WERI-Rb-1 (cell line): Measurements from ENCODE around the gene KITLG.

Experiments used
- DNase-seq: peaks from one replicate; pipeline ENCODE4 v3.0.0-alpha.2; 2020
- H3K27ac ChIP-seq: fragments of 250-450 bp; sonication (Bioruptor Pico); 2 replicates; pipeline ENCODE4 v1.5.1; 2020; ENCODE audit warnings: mild to moderate bottlenecking, moderate library complexity
- H3K27me3 ChIP-seq: fragments of 250-450 bp; sonication (Bioruptor Pico); 2 replicates; pipeline ENCODE4 v1.5.1; 2021; ENCODE audit warnings: mild to moderate bottlenecking, low read depth, moderate library complexity; ENCODE audit not compliant: insufficient read depth, severe bottlenecking
- H3K36me3 ChIP-seq: fragments of 250-450 bp; sonication (Bioruptor Pico); 2 replicates; pipeline ENCODE4 v1.5.1; 2020; ENCODE audit warnings: mild to moderate bottlenecking, moderate library complexity
- H3K4me3 ChIP-seq: 2 replicates; pipeline ENCODE4 v1.5.1; 2011; ENCODE audit warnings: low read depth, mild to moderate bottlenecking, control low read depth, low read length
- H3K9me3 ChIP-seq: fragments of 250-450 bp; sonication (Bioruptor Pico); 2 replicates; pipeline ENCODE4 v1.5.1; 2021; ENCODE audit warnings: mild to moderate bottlenecking, moderate library complexity; ENCODE audit not compliant: severe bottlenecking
- TF ChIP-seq, protein P1 (sequence below): IDR thresholded peaks from 2 replicates; pipeline ENCODE4 v1.5.1; 2011; ENCODE audit warnings: low read depth, mild to moderate bottlenecking, control low read depth, inconsistent platforms, low read length

Gene KITLG

DNA sequence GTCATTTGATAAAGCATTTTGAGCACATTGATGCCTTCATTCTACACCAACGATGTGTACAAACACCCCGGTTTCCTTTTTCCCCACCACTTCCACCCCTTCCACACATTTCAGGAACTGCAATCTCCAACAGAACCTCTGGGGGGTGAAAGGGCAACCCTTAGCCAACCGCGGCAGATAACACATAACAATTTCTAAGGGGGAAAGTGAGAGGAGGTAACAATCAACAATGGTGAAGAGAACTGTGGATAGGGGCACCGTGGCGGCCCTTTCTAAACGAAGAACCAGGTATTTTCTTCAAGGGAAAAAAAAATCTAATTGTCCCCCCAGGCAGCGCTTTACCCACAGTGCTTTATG, 1.1 kb downstream of the KITLG start:
- DNase-seq = no peak
- H3K27ac ChIP-seq = no peak overlapping the region

DNA sequence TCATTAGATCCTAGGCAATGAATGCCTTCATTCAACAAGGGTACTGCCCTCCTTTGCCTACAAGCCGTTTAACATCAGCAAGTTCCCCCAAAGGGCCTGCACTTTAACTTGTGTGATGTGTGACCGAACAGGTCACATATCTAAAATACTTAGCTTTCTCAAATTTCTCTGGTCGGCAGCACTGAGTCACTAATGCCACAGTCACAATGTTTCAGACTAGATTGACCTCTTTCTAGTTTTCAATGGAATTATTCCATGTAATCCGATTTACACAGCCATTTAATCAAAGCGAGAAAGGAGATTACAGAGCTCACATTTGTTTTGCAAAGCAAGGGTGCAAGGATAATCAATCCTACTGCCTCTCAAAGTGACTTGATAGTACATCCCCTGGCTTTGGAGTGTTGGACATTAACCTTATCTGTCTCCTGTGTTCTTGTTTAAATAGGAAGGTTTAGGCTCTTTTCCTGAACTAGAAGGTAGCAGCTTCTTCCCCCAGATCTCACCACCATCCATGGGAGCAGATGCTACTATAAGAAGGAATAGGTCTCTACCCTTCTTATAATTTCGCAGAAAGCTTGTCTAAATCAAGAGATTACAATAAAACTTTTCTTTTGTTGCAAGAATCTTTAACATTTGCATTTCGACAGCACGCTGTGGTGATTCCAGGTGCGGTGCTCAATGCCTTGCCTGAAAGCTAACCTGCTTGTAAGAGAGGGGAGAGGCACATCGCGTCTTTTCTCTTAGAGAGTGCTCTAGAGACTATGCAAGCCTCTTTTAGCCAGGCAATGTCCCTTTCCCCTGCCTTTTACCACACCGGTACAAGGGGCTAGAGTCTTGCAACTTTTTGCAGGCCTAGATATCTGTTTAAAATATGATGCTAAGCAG, 1.8 kb downstream of the KITLG start:
- no peaks in the 10 kb centered on the region for H3K36me3 ChIP-seq
- H3K9me3 ChIP-seq = peaks cover 3% of the 10 kb centered on the region
- H3K4me3 ChIP-seq = no peak overlapping the region
- peak; percentile 14 for DNase-seq
- H3K27ac ChIP-seq = no peak overlapping the region
- TF ChIP-seq, protein P1, sequence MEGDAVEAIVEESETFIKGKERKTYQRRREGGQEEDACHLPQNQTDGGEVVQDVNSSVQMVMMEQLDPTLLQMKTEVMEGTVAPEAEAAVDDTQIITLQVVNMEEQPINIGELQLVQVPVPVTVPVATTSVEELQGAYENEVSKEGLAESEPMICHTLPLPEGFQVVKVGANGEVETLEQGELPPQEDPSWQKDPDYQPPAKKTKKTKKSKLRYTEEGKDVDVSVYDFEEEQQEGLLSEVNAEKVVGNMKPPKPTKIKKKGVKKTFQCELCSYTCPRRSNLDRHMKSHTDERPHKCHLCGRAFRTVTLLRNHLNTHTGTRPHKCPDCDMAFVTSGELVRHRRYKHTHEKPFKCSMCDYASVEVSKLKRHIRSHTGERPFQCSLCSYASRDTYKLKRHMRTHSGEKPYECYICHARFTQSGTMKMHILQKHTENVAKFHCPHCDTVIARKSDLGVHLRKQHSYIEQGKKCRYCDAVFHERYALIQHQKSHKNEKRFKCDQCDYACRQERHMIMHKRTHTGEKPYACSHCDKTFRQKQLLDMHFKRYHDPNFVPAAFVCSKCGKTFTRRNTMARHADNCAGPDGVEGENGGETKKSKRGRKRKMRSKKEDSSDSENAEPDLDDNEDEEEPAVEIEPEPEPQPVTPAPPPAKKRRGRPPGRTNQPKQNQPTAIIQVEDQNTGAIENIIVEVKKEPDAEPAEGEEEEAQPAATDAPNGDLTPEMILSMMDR = no peak
- peaks cover 86% of the 10 kb centered on the region for H3K27me3 ChIP-seq

More for the DNA sequence above, 1.1 kb downstream of the KITLG start:
- peaks cover 3% of the 10 kb centered on the region for H3K9me3 ChIP-seq
- H3K4me3 ChIP-seq = peak overlapping the region; percentile 31; the same call in 1 of the 2 replicates
- TF ChIP-seq, protein P1 = 0 out of 2 replicates have a peak, but pooled peaks have one; percentile 3
- H3K27me3 ChIP-seq = peaks cover 87% of the 10 kb centered on the region
- no peaks in the 10 kb centered on the region for H3K36me3 ChIP-seq

DNA sequence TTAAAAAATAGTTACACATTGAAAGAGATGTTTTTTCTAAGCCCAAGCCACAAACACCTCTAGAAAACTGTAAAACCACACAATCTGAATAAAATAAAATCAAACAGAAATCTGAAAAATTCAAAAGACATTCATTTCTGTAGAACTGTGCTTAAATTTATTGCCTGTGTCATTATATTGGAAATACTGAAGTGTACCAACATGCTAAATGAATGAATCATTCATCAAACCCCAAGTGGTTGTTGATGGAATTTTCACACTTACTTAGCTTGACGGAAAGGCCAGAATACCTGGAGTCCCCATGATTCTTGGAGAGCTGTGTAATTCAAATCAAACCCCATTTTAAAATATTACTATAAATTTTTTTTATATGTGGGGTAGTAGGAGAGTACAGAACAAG, 2.7 kb downstream of the KITLG start:
- TF ChIP-seq, protein P1 = no peak
- no peaks in the 10 kb centered on the region for H3K36me3 ChIP-seq
- H3K27me3 ChIP-seq = peaks cover 87% of the 10 kb centered on the region
- DNase-seq = no peak
- H3K4me3 ChIP-seq = no peak overlapping the region
- H3K27ac ChIP-seq = no peak overlapping the region
- peaks cover 3% of the 10 kb centered on the region for H3K9me3 ChIP-seq

DNA sequence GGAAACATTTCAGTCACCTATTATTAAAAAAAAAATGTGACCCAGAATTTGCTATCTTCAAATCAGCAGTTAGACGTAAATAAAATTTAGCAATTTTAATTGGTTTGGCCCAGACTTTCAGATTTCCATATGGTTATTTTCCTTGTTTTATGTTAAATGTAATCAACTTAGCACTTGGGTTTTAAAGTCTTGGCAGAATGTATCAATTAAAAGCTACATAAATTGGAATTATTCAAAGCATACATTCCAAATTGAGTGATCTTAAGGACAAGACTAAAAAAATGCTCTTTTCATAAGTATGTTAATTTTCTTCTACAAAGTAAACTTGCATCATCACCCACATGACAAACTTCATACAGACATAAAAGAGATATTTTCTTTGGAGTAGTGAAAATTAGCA, 3.4 kb downstream of the KITLG start:
- H3K27ac ChIP-seq = no peak overlapping the region
- H3K4me3 ChIP-seq = no peak overlapping the region
- peaks cover 81% of the 10 kb centered on the region for H3K27me3 ChIP-seq
- no peak for DNase-seq
- H3K9me3 ChIP-seq = peaks cover 3% of the 10 kb centered on the region
- no peaks in the 10 kb centered on the region for H3K36me3 ChIP-seq
- TF ChIP-seq, protein P1 = no peak

DNA sequence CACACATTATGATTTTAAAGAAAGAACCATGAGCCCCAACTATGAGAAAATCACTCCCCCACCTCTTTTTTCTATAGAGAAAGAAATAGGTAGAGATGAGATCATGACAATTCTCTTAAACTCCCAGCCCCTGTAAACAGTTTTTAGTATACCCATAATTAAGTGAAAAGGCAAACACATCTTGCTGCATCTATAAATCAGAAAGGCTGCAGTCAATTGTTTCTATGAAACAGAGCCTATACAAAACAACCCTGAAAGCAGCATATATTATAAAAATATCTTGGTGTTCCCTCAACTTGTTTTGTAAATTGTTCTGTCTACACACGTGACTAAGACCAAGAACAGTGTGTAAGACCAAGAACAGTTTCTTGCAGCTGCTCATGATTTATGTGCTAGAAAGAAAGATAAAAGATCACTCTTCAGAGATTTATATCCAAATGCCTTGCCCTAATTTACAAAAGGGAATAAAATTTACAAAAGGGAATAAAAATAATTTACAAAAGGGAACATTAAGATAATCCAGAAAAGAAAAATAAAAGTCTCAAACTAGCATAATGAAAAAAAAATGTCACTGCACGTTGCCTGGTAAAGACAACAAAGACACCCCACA, 4.8 kb downstream of the KITLG start:
- H3K27me3 ChIP-seq = peaks cover 67% of the 10 kb centered on the region
- no peaks in the 10 kb centered on the region for H3K9me3 ChIP-seq
- H3K27ac ChIP-seq = no peak overlapping the region
- TF ChIP-seq, protein P1 = no peak
- H3K4me3 ChIP-seq = no peak overlapping the region
- DNase-seq = no peak
- no peaks in the 10 kb centered on the region for H3K36me3 ChIP-seq
